Neuronal stem cell (in vitro differentiated cells): Measurements from ENCODE around the gene SWAP70.

Source experiments
- DNase-seq: peaks from one replicate; pipeline ENCODE4 v3.0.0-alpha.2; 2013; ENCODE audit warnings: low spot score
- H2AFZ ChIP-seq: one replicate; pipeline ENCODE4 v1.6.1; 2013; ENCODE audit warnings: mild to moderate bottlenecking, low read length, inconsistent platforms
- H2AK5ac ChIP-seq: 2 replicates; pipeline ENCODE4 v1.6.1; 2013; ENCODE audit warnings: low read depth, mild to moderate bottlenecking, inconsistent platforms, low read length, moderate library complexity, mixed read lengths
- H2BK120ac ChIP-seq: 2 replicates; pipeline ENCODE4 v1.6.1; 2013; ENCODE audit warnings: low read depth, mild to moderate bottlenecking, inconsistent platforms, low read length, moderate library complexity, mixed read lengths
- H2BK12ac ChIP-seq: one replicate; pipeline ENCODE4 v1.6.1; 2013; ENCODE audit warnings: low read length, inconsistent platforms
- H2BK15ac ChIP-seq: 2 replicates; pipeline ENCODE4 v1.6.1; 2013; ENCODE audit warnings: mild to moderate bottlenecking, low read length, inconsistent platforms, mixed read lengths
- H2BK5ac ChIP-seq: one replicate; pipeline ENCODE4 v1.6.1; 2013; ENCODE audit warnings: inconsistent platforms, mild to moderate bottlenecking, low read length, moderate library complexity
- H3K14ac ChIP-seq: one replicate; pipeline ENCODE4 v1.6.1; 2013; ENCODE audit warnings: low read length, inconsistent platforms
- H3K18ac ChIP-seq: 2 replicates; pipeline ENCODE4 v1.6.1; 2013; ENCODE audit warnings: low read length, inconsistent platforms
- H3K23ac ChIP-seq: 2 replicates; pipeline ENCODE4 v1.6.1; 2013; ENCODE audit warnings: low read depth, mild to moderate bottlenecking, mixed read lengths, low read length, inconsistent platforms; ENCODE audit not compliant: poor library complexity
- H3K27ac ChIP-seq: replicated peaks from 3 replicates; pipeline ENCODE4 v1.5.1; 2013; ENCODE audit warnings: low read length, inconsistent platforms
- H3K27me3 ChIP-seq, 3 experiments: 2 replicates each; pipeline ENCODE4 v1.6.1; 2013; ENCODE audit warnings: low read length in 3 of 3, mild to moderate bottlenecking in 2 of 3, inconsistent platforms in 1 of 3, low read depth in 1 of 3, mixed read lengths in 1 of 3, moderate library complexity in 1 of 3; ENCODE audit not compliant: control insufficient read depth in 3 of 3, insufficient read depth in 3 of 3
- H3K36me3 ChIP-seq, 2 donors: replicated peaks in 1 of 2; 2 replicates each; pipeline ENCODE4 v1.6.1; 2013; ENCODE audit warnings: low read length in 2 of 2; ENCODE audit not compliant: control insufficient read depth in 2 of 2, insufficient read depth in 2 of 2
- H3K4ac ChIP-seq: 2 replicates; pipeline ENCODE4 v1.6.1; 2013; ENCODE audit warnings: inconsistent platforms, mild to moderate bottlenecking, low read length, moderate library complexity
- H3K4me1 ChIP-seq, 2 donors: 1 replicate in 1 of 2; 2 replicates in 1 of 2; pipeline ENCODE4 v1.6.1; 2013; ENCODE audit warnings: low read length in 2 of 2, low read depth in 1 of 2; ENCODE audit not compliant: control insufficient read depth in 2 of 2, insufficient read depth in 1 of 2
- H3K4me2 ChIP-seq: one replicate; pipeline ENCODE4 v1.6.1; 2013; ENCODE audit warnings: mild to moderate bottlenecking, low read length, inconsistent platforms; ENCODE audit not compliant: insufficient read depth, poor library complexity, severe bottlenecking
- H3K4me3 ChIP-seq, 2 donors: 2 replicates each; pipeline ENCODE4 v1.5.1; 2013; ENCODE audit warnings: low read length in 2 of 2, mild to moderate bottlenecking in 2 of 2, inconsistent platforms in 1 of 2, moderate library complexity in 1 of 2
- H3K79me1 ChIP-seq: one replicate; pipeline ENCODE4 v1.6.1; 2013; ENCODE audit warnings: low read depth, mild to moderate bottlenecking, inconsistent platforms, low read length, moderate library complexity
- H3K9ac ChIP-seq: one replicate; pipeline ENCODE4 v1.6.1; 2013; ENCODE audit warnings: mild to moderate bottlenecking, low read depth, low read length, inconsistent platforms; ENCODE audit not compliant: poor library complexity
- H3K9me3 ChIP-seq, 2 donors: replicated peaks in 1 of 2; 2 replicates each; pipeline versions ENCODE3 to v1.6.1; 2013; ENCODE audit warnings: low read length in 2 of 2, mild to moderate bottlenecking in 2 of 2, inconsistent platforms in 1 of 2, low read depth in 1 of 2, mixed read lengths in 1 of 2, moderate library complexity in 1 of 2; ENCODE audit not compliant: control insufficient read depth in 2 of 2, insufficient read depth in 1 of 2
- H4K8ac ChIP-seq: one replicate; pipeline ENCODE4 v1.6.1; 2013; ENCODE audit warnings: low read depth, mild to moderate bottlenecking, inconsistent platforms, low read length, moderate library complexity
- H4K91ac ChIP-seq: one replicate; pipeline ENCODE4 v1.6.1; 2013; ENCODE audit warnings: low read length, low read depth, mild to moderate bottlenecking, inconsistent platforms; ENCODE audit not compliant: poor library complexity
- WGBS, 2 donors: extraction: QIAGEN DNeasy Blood & Tissue Kit; methylation state at CpG; one replicate each; pipeline ENCODE4 v1.1.7; 2013; ENCODE audit warnings: missing lambda C conversion rate in 2 of 2, mixed read lengths in 1 of 2; ENCODE audit not compliant: insufficient read length in 2 of 2, insufficient replicate concordance in 1 of 2; ENCODE audit errors: extremely low coverage in 2 of 2; 5-methylcytosine and 5-hydroxymethylcytosine counted together

SWAP70 gene

GRCh38 chr11:9662273-9662672 is 1.6 kb upstream of the SWAP70 start:
- H4K91ac ChIP-seq = no peak overlapping the region
- no peaks in the 10 kb centered on the region for H3K4me1 ChIP-seq
- no peak overlapping the region for H3K14ac ChIP-seq
- no peak overlapping the region for H3K23ac ChIP-seq
- H2BK5ac ChIP-seq = no peak overlapping the region
- no peak for DNase-seq
- peaks cover 0 to 2% of the 10 kb centered on the region in 2 donors for H3K36me3 ChIP-seq
- H2BK120ac ChIP-seq = no peak overlapping the region
- H2BK15ac ChIP-seq = no peak overlapping the region
- H2AK5ac ChIP-seq = no peak overlapping the region
- H3K27me3 ChIP-seq = no peaks in the 10 kb centered on the region
- peaks cover 0 to 17% of the 10 kb centered on the region in 2 donors for H3K9me3 ChIP-seq
- H2AFZ ChIP-seq = peak overlapping the region; percentile 46
- H3K4me2 ChIP-seq = no peak overlapping the region
- H3K27ac ChIP-seq = no peak overlapping the region
- H2BK12ac ChIP-seq = no peak overlapping the region
- no peak overlapping the region for H3K4me3 ChIP-seq
- H3K79me1 ChIP-seq = peaks cover 5% of the 10 kb centered on the region
- H3K9ac ChIP-seq = no peak overlapping the region
- no peak overlapping the region for H3K4ac ChIP-seq
- no peak overlapping the region for H3K18ac ChIP-seq
- WGBS, 2 donors = no CpG with 5 or more reads among the region's 3 CpGs
- H4K8ac ChIP-seq = no peak overlapping the region

- Histone ChIP-seq H3K27ac (no peak overlapping the region), H3K27me3 (no peaks in the 10 kb centered on the region), H3K4me2 (peak overlapping the region; percentile 91), H3K79me1 (peaks cover 5% of the 10 kb centered on the region), H3K4me3 (peak overlapping the region; percentile 62 to 93), H3K36me3 (peaks cover 0 to 2% of the 10 kb centered on the region in 2 donors), H3K4ac (no peak overlapping the region), H2AFZ (peak overlapping the region; percentile 89), H4K8ac (no peak overlapping the region), H3K18ac (peak overlapping the region; percentile 93), H2BK5ac (peak overlapping the region; percentile 83), H3K9ac (peak overlapping the region; percentile 91), H4K91ac (no peak overlapping the region), H2BK15ac (no peak overlapping the region), H3K4me1 (no peaks in the 10 kb centered on the region), H3K14ac (no peak overlapping the region), H3K9me3 (peaks cover 0 to 17% of the 10 kb centered on the region in 2 donors), H3K23ac (peak overlapping the region; percentile 96), H2AK5ac (peak overlapping the region; percentile 5), H2BK12ac (no peak overlapping the region), H2BK120ac (no peak overlapping the region)
- no peak for DNase-seq
- no CpG with 5 or more reads among the region's 43 CpGs for WGBS, 2 donors
Measured at GRCh38 chr11:9664276-9665171, 647 bp downstream of the SWAP70 start.

GRCh38 chr11:9665749-9666148 is 1.9 kb downstream of the SWAP70 start:
- H4K8ac ChIP-seq = no peak overlapping the region
- no peak overlapping the region for H4K91ac ChIP-seq
- peak overlapping the region in 1 of 2 donors; percentile 62 for H3K4me3 ChIP-seq
- no peak overlapping the region for H3K9ac ChIP-seq
- DNase-seq = no peak
- H3K4me2 ChIP-seq = no peak overlapping the region
- no peak overlapping the region for H2BK120ac ChIP-seq
- H3K36me3 ChIP-seq = peaks cover 0 to 2% of the 10 kb centered on the region in 2 donors
- H2BK15ac ChIP-seq = no peak overlapping the region
- H3K27ac ChIP-seq = no peak overlapping the region
- no peak overlapping the region for H2AFZ ChIP-seq
- H3K18ac ChIP-seq = no peak overlapping the region
- H3K4me1 ChIP-seq = no peaks in the 10 kb centered on the region
- H3K4ac ChIP-seq = no peak overlapping the region
- H3K14ac ChIP-seq = no peak overlapping the region
- peaks cover 5% of the 10 kb centered on the region for H3K79me1 ChIP-seq
- no peaks in the 10 kb centered on the region for H3K27me3 ChIP-seq
- no peak overlapping the region for H3K23ac ChIP-seq
- no peak overlapping the region for H2BK5ac ChIP-seq
- H2BK12ac ChIP-seq = no peak overlapping the region
- H2AK5ac ChIP-seq = no peak overlapping the region
- no CpG with 5 or more reads among the region's 2 CpGs for WGBS, 2 donors
- peaks cover 0 to 17% of the 10 kb centered on the region in 2 donors for H3K9me3 ChIP-seq

- no CpG with 5 or more reads among the region's 6 CpGs for WGBS, 2 donors
- no peak overlapping the region for H3K4me2 ChIP-seq
Measured at GRCh38 chr11:9669954-9670353, 6.1 kb downstream of the SWAP70 start.

More at GRCh38 chr11:9669954-9670353, 6.1 kb downstream of the SWAP70 start:
- Histone ChIP-seq H3K36me3 (peaks cover 0 to 2% of the 10 kb centered on the region in 2 donors), H3K27me3 (no peaks in the 10 kb centered on the region), H3K9me3 (peaks cover 2 to 14% of the 10 kb centered on the region in 2 donors), H2BK15ac (no peak overlapping the region), H2BK120ac (no peak overlapping the region), H3K4me3 (no peak overlapping the region), H3K4me1 (no peaks in the 10 kb centered on the region), H3K79me1 (peaks cover 3% of the 10 kb centered on the region), H2BK5ac (no peak overlapping the region), H4K8ac (no peak overlapping the region), H2AK5ac (no peak overlapping the region), H3K27ac (no peak overlapping the region), H2AFZ (no peak overlapping the region), H3K14ac (no peak overlapping the region), H3K23ac (no peak overlapping the region), H4K91ac (no peak overlapping the region), H3K18ac (no peak overlapping the region), H3K9ac (no peak overlapping the region), H2BK12ac (no peak overlapping the region), H3K4ac (no peak overlapping the region)
- no peak for DNase-seq
